Measurements from ENCODE around the gene CREBRF. TPM values are rescaled to one million over a fixed set of nuclear protein-coding genes. Genes with fewer than 3 reads are reported as not detected.

CREBRF gene
- total and polyA plus RNA-seq, 2 donors (not counting 1 experiment from before 2014, with no cell fraction given): 29.7 to 89.7 TPM

DNA sequence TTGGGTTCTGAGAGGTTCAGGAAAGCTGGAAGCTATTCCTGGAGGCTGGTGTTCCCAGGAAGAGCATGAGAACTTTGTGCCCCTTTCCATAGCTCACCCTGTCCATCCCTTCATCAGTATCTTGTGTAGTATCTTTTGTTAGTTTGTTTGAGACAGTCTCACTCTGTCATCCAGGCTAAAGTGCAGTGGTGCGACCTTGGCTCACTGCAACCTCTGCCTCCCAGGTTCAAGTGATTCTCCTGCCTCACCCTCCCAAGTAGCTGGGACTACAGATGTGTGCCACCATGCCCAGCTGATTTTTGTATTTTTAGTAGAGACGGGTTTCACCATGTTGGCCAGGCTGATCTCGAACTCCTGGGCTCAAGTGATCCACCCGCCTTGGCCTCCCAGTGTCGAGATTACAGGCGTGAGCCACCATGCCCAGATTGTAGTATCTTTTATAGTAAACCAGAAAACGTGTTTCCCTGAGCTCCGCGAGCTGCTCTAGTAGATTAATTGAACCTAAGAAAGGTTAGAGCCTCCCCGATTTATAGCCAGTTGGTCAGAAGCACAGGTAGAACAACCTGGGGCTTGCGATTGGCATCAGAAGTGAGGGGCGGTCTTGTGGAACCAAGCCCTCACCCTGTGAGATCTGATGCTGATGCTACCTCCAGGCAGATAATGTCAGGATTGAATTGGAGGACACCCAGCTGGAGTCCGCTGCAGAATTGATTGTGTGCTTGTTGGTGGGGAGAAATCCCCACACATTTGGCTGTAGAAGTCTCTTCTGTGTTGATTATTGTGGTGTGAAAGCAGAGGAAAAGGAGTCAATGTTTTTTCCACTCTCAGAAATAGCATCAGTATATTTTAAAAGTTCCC is 40.3 kb upstream of the CREBRF start:
- TF ChIP-seq EZH2 (IDR thresholded peaks at IDR 0.05; ENCODE audit: borderline replicate concordance, insufficient read depth, low read depth, low read length, poor library complexity, severe bottlenecking): no peak
- TF ChIP-seq, protein P1, sequence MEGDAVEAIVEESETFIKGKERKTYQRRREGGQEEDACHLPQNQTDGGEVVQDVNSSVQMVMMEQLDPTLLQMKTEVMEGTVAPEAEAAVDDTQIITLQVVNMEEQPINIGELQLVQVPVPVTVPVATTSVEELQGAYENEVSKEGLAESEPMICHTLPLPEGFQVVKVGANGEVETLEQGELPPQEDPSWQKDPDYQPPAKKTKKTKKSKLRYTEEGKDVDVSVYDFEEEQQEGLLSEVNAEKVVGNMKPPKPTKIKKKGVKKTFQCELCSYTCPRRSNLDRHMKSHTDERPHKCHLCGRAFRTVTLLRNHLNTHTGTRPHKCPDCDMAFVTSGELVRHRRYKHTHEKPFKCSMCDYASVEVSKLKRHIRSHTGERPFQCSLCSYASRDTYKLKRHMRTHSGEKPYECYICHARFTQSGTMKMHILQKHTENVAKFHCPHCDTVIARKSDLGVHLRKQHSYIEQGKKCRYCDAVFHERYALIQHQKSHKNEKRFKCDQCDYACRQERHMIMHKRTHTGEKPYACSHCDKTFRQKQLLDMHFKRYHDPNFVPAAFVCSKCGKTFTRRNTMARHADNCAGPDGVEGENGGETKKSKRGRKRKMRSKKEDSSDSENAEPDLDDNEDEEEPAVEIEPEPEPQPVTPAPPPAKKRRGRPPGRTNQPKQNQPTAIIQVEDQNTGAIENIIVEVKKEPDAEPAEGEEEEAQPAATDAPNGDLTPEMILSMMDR (IDR thresholded peaks at IDR 0.05): no peak
- Histone ChIP-seq H3K9ac (ENCODE audit: low read length) (no peak overlapping the region), H3K4me3 (ENCODE audit: control extremely low read depth in 1 of 5, extremely low read depth in 1 of 5, insufficient read depth in 1 of 5, low read depth in 2 of 5, low read length in 4 of 5) (no peak overlapping the region), H3K36me3 (replicated peaks in 1 of 2; ENCODE audit: control extremely low read depth in 1 of 2, control insufficient read depth in 1 of 2, extremely low read depth in 1 of 2, insufficient read depth in 2 of 2, low read length in 1 of 2) (peaks cover 4 to 15% of the 10 kb centered on the region in 2 experiments), H3K9me3 (ENCODE audit: control extremely low read depth in 1 of 3, control insufficient read depth in 2 of 3, insufficient read depth in 1 of 3, low read length in 2 of 3) (no peaks in the 10 kb centered on the region), H3K79me2 (ENCODE audit: control insufficient read depth, insufficient read depth, low read length) (peaks cover 98% of the 10 kb centered on the region), H3K27ac (ENCODE audit: low read length in 2 of 2) (peak overlapping the region in 1 of 2 donors; percentile 3), H3K27me3 (replicated peaks in 1 of 4; ENCODE audit: control extremely low read depth in 1 of 4, control insufficient read depth in 3 of 4, insufficient read depth in 4 of 4, low read length in 3 of 4) (no peaks in the 10 kb centered on the region), H4K20me1 (ENCODE audit: control insufficient read depth, insufficient read depth, low read length, poor library complexity, severe bottlenecking) (peaks cover 83% of the 10 kb centered on the region), H3K4me1 (ENCODE audit: control insufficient read depth in 2 of 2, insufficient read depth in 2 of 2, low read length in 2 of 2) (peaks cover 0 to 3% of the 10 kb centered on the region in 2 donors), H3K4me2 (replicated peaks; ENCODE audit: low read depth, low read length, poor library complexity, severe bottlenecking) (no peak overlapping the region), H2AFZ (ENCODE audit: insufficient read depth, low read depth, low read length, poor library complexity, severe bottlenecking) (no peak overlapping the region)
- ATAC-seq (ENCODE audit: low read depth): no peak
- CTCF ChIA-PET: no interaction called here
- H3K9me3 Mint-ChIP-seq (ENCODE audit: insufficient read depth): no peaks in the 10 kb centered on the region
- H3K4me3 Mint-ChIP-seq: no peak overlapping the region
- peak overlapping the region; percentile 76 for H3K27ac Mint-ChIP-seq
- POLR2A ChIA-PET: interaction anchor here (0.6 kb wide), 2 partner anchors 9 to 20 kb away, joined by 3 to 12 read pairs; no protein-coding TSS in a partner anchor
- peaks cover 38% of the 10 kb centered on the region for H3K4me1 Mint-ChIP-seq
- DNase-seq: no peak
- H3K27me3 Mint-ChIP-seq: no peaks in the 10 kb centered on the region
- intact Hi-C loops (cut with micrococcal nuclease): no loop called here
- WGBS (ENCODE audit: insufficient coverage): 96% methylated on average over 12 of the region's 13 CpGs

DNA sequence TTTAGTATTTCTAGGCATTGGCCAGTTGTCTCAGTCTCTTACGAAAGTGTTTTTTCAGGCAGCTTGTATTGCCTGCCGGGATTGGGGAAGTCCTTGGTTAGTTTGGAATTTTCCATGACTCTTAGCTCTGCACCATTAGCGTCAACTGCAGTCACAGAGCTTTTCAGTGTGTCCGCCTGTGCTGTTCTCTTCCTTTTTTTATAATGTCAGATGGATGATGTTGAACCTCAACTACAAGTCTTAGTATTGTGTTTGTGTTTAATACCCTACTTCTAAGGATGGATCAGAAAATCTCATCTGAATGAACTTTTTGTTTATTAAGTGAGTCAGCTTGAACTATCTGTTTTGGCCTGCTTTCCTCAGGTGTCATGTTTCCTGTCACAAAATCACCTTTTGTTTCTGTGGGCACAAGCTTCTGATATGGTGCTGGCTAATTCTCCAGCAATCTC is 39.5 kb upstream of the CREBRF start:
- intact Hi-C loops (cut with micrococcal nuclease): no loop called here

More for the DNA sequence above, 39.5 kb upstream of the CREBRF start:
- Histone ChIP-seq H3K9me3 (ENCODE audit: control extremely low read depth in 1 of 3, control insufficient read depth in 2 of 3, insufficient read depth in 1 of 3, low read length in 2 of 3) (no peaks in the 10 kb centered on the region), H3K9ac (ENCODE audit: low read length) (no peak overlapping the region), H3K79me2 (ENCODE audit: control insufficient read depth, insufficient read depth, low read length) (peaks cover 98% of the 10 kb centered on the region), H3K4me2 (replicated peaks; ENCODE audit: low read depth, low read length, poor library complexity, severe bottlenecking) (no peak overlapping the region), H2AFZ (ENCODE audit: insufficient read depth, low read depth, low read length, poor library complexity, severe bottlenecking) (no peak overlapping the region), H4K20me1 (ENCODE audit: control insufficient read depth, insufficient read depth, low read length, poor library complexity, severe bottlenecking) (peaks cover 75% of the 10 kb centered on the region), H3K36me3 (replicated peaks in 1 of 2; ENCODE audit: control extremely low read depth in 1 of 2, control insufficient read depth in 1 of 2, extremely low read depth in 1 of 2, insufficient read depth in 2 of 2, low read length in 1 of 2) (peaks cover 4 to 21% of the 10 kb centered on the region in 2 experiments), H3K4me3 (ENCODE audit: control extremely low read depth in 1 of 5, extremely low read depth in 1 of 5, insufficient read depth in 1 of 5, low read depth in 2 of 5, low read length in 4 of 5) (no peak overlapping the region), H3K27ac (ENCODE audit: low read length in 2 of 2) (peak overlapping the region in 1 of 2 donors; percentile 30), H3K4me1 (ENCODE audit: control insufficient read depth in 2 of 2, insufficient read depth in 2 of 2, low read length in 2 of 2) (peaks cover 0 to 3% of the 10 kb centered on the region in 2 donors), H3K27me3 (replicated peaks in 1 of 4; ENCODE audit: control extremely low read depth in 1 of 4, control insufficient read depth in 3 of 4, insufficient read depth in 4 of 4, low read length in 3 of 4) (no peaks in the 10 kb centered on the region)
- ChIA-PET POLR2A (interaction anchor here (0.6 kb wide), 1 partner anchor 8 kb away, joined by 12 read pairs; no protein-coding TSS in a partner anchor), CTCF (no interaction called here)
- Mint-ChIP-seq H3K27ac (peak overlapping the region; percentile 76), H3K9me3 (ENCODE audit: insufficient read depth) (no peaks in the 10 kb centered on the region), H3K27me3 (no peaks in the 10 kb centered on the region), H3K4me3 (no peak overlapping the region), H3K4me1 (peaks cover 34% of the 10 kb centered on the region)
- DNase-seq (no peak), ATAC-seq (ENCODE audit: low read depth) (no peak)
- 48% methylated on average over 3 of the region's 4 CpGs for WGBS (ENCODE audit: insufficient coverage)
- no peak for TF ChIP-seq EZH2 (IDR thresholded peaks at IDR 0.05; ENCODE audit: borderline replicate concordance, insufficient read depth, low read depth, low read length, poor library complexity, severe bottlenecking)
- TF ChIP-seq, protein P1 (IDR thresholded peaks at IDR 0.05): no peak

Data from B cell (primary cell).